H9 (cell line): ENCODE results near the gene TBC1D22A. TPM values are rescaled to one million over a fixed set of nuclear protein-coding genes. Genes with fewer than 3 reads are reported as not detected.

Experiments
- DNase-seq: peaks from one replicate; pipeline ENCODE4 v3.0.0-alpha.2; 2017
- H2AFZ ChIP-seq: one replicate; pipeline ENCODE4 v1.6.1; 2013; ENCODE audit warnings: mild to moderate bottlenecking, low read length, control low read depth, moderate library complexity
- H2AK5ac ChIP-seq: 2 replicates; pipeline ENCODE4 v1.6.1; 2013; ENCODE audit warnings: low read length, control low read depth, mixed read lengths; ENCODE audit not compliant: insufficient read length
- H2BK120ac ChIP-seq: one replicate; pipeline ENCODE4 v1.6.1; 2013; ENCODE audit warnings: low read depth, mild to moderate bottlenecking, low read length, control low read depth, inconsistent platforms; ENCODE audit not compliant: poor library complexity, severe bottlenecking
- H2BK12ac ChIP-seq: 2 replicates; pipeline ENCODE4 v1.6.1; 2013; ENCODE audit warnings: low read length, control low read depth, mixed read lengths, low read depth; ENCODE audit not compliant: insufficient read length
- H2BK15ac ChIP-seq: 2 replicates; pipeline ENCODE4 v1.6.1; 2013; ENCODE audit warnings: low read depth, low read length, control low read depth
- H2BK20ac ChIP-seq: one replicate; pipeline ENCODE4 v1.6.1; 2013; ENCODE audit warnings: low read depth, mild to moderate bottlenecking, low read length, control low read depth, inconsistent platforms; ENCODE audit not compliant: poor library complexity, severe bottlenecking
- H2BK5ac ChIP-seq: 2 replicates; pipeline ENCODE4 v1.6.1; 2013; ENCODE audit warnings: low read length, control low read depth, mixed read lengths; ENCODE audit not compliant: insufficient read length
- H3K14ac ChIP-seq: 2 replicates; pipeline ENCODE4 v1.6.1; 2013; ENCODE audit warnings: low read length, control low read depth; ENCODE audit not compliant: insufficient read depth
- H3K18ac ChIP-seq: 2 replicates; pipeline ENCODE4 v1.6.1; 2013; ENCODE audit warnings: low read depth, mild to moderate bottlenecking, mixed read lengths, low read length, control low read depth; ENCODE audit not compliant: insufficient read length
- H3K23ac ChIP-seq: 2 replicates; pipeline ENCODE4 v1.6.1; 2013; ENCODE audit warnings: low read length, control low read depth, mixed read lengths, low read depth; ENCODE audit not compliant: insufficient read length
- H3K23me2 ChIP-seq: 2 replicates; pipeline ENCODE4 v1.6.1; 2013; ENCODE audit warnings: low read depth, mild to moderate bottlenecking, mixed read lengths, low read length, control low read depth; ENCODE audit not compliant: insufficient read length, poor library complexity, severe bottlenecking
- H3K27ac ChIP-seq: 2 replicates; pipeline ENCODE4 v1.5.1; 2013; ENCODE audit warnings: low read length, control low read depth, mixed read lengths, low read depth; ENCODE audit not compliant: insufficient read length
- H3K27me3 ChIP-seq: 2 replicates; pipeline ENCODE4 v1.6.1; 2013; ENCODE audit warnings: low read length, control low read depth, inconsistent platforms; ENCODE audit not compliant: insufficient read depth
- H3K4ac ChIP-seq: 2 replicates; pipeline ENCODE4 v1.6.1; 2013; ENCODE audit warnings: low read depth, mild to moderate bottlenecking, control low read depth, inconsistent platforms, low read length, moderate library complexity
- H3K4me1 ChIP-seq: 2 replicates; pipeline ENCODE4 v1.6.1; 2013; ENCODE audit warnings: low read length, control low read depth, inconsistent platforms; ENCODE audit not compliant: insufficient read depth
- H3K4me2 ChIP-seq: 2 replicates; pipeline ENCODE4 v1.6.1; 2013; ENCODE audit warnings: low read length, control low read depth, mixed read lengths; ENCODE audit not compliant: insufficient read length, insufficient read depth
- H3K56ac ChIP-seq: 2 replicates; pipeline ENCODE4 v1.6.1; 2013; ENCODE audit warnings: low read depth, mild to moderate bottlenecking, mixed read lengths, low read length, control low read depth; ENCODE audit not compliant: insufficient read length
- H3K79me1 ChIP-seq: 2 replicates; pipeline ENCODE4 v1.6.1; 2013; ENCODE audit warnings: low read depth, mild to moderate bottlenecking, moderate library complexity, low read length, control low read depth, inconsistent platforms; ENCODE audit not compliant: insufficient read depth, poor library complexity, severe bottlenecking
- H3K79me2 ChIP-seq: 2 replicates; pipeline ENCODE4 v1.6.1; 2013; ENCODE audit warnings: low read length, control low read depth, inconsistent platforms; ENCODE audit not compliant: insufficient read depth
- H3K9ac ChIP-seq: 2 replicates; pipeline ENCODE4 v1.6.1; 2013; ENCODE audit warnings: low read length, control low read depth, mixed read lengths; ENCODE audit not compliant: insufficient read length; ENCODE audit errors: extremely low read depth
- H3K9me3 ChIP-seq: one replicate; pipeline ENCODE4 v1.6.1; 2013; ENCODE audit warnings: low read depth, low read length, inconsistent platforms; ENCODE audit not compliant: control insufficient read depth
- H3T11ph ChIP-seq: one replicate; pipeline ENCODE4 v1.6.1; 2013; ENCODE audit warnings: mild to moderate bottlenecking, low read length, control low read depth, inconsistent platforms
- H4K20me1 ChIP-seq: one replicate; pipeline ENCODE4 v1.6.1; 2013; ENCODE audit not compliant: control insufficient read depth, insufficient read length, insufficient read depth
- H4K5ac ChIP-seq: 2 replicates; pipeline ENCODE4 v1.6.1; 2013; ENCODE audit warnings: low read depth, mild to moderate bottlenecking, mixed read lengths, low read length, control low read depth; ENCODE audit not compliant: insufficient read length
- H4K8ac ChIP-seq: replicated peaks from 2 replicates; pipeline ENCODE4 v1.6.1; 2013; ENCODE audit warnings: low read length, control low read depth, mixed read lengths, low read depth; ENCODE audit not compliant: insufficient read length
- H4K91ac ChIP-seq: 2 replicates; pipeline ENCODE4 v1.6.1; 2013; ENCODE audit warnings: low read depth, mild to moderate bottlenecking, moderate library complexity, mixed read lengths, low read length, control low read depth; ENCODE audit not compliant: insufficient read length
- H3K27ac Mint-ChIP-seq, 3 experiments: 2 replicates in 2 of 3; 3 replicates in 1 of 3; pipeline ENCODE4 v1.8.0; 2020 to 2021; ENCODE audit warnings: mixed read lengths in 3 of 3, mild to moderate bottlenecking in 1 of 3, moderate library complexity in 1 of 3
- H3K27me3 Mint-ChIP-seq: 2 replicates; pipeline ENCODE4 v1.8.0; 2021; ENCODE audit warnings: low read depth, mild to moderate bottlenecking, moderate library complexity, mixed read lengths
- H3K36me3 Mint-ChIP-seq, 3 experiments: 2 replicates in 2 of 3; 3 replicates in 1 of 3; pipeline ENCODE4 v1.8.0; 2020 to 2021; ENCODE audit warnings: low read depth in 3 of 3, mixed read lengths in 3 of 3; ENCODE audit not compliant: insufficient read depth in 1 of 3
- H3K4me1 Mint-ChIP-seq, 2 experiments: 2 replicates each; pipeline ENCODE4 v1.8.0; 2020; ENCODE audit warnings: mixed read lengths in 2 of 2
- H3K4me3 Mint-ChIP-seq, 2 experiments: 2 replicates in 1 of 2; 3 replicates in 1 of 2; pipeline ENCODE4 v1.8.0; 2020 to 2021; ENCODE audit warnings: mild to moderate bottlenecking in 2 of 2, mixed read lengths in 2 of 2, moderate library complexity in 1 of 2
- H3K9me3 Mint-ChIP-seq, 2 experiments: 2 replicates in 1 of 2; 3 replicates in 1 of 2; pipeline ENCODE4 v1.8.0; 2020; ENCODE audit warnings: mild to moderate bottlenecking in 2 of 2, mixed read lengths in 2 of 2, moderate library complexity in 1 of 2
- WGBS: extraction: QIAGEN DNeasy Blood & Tissue Kit; methylation state at CpG from one replicate; pipeline ENCODE4 v1.1.7; 2013; ENCODE audit warnings: missing lambda C conversion rate, low lambda C conversion rate, mixed read lengths; ENCODE audit not compliant: insufficient read length; ENCODE audit errors: extremely low coverage; 5-methylcytosine and 5-hydroxymethylcytosine counted together
- total RNA-seq: library from RNA; stranded (reverse); gene quantifications from 2 replicates; pipeline ENCODE4 v1.2.1, GENCODE V29; 2021
- TF ChIP-seq, protein P1 (sequence below): fragments of 200-600 bp; sonication (generic); conservative IDR thresholded peaks from 3 replicates; pipeline ENCODE4 v1.8.0; 2021; ENCODE audit warnings: antibody characterized with exemption, mild to moderate bottlenecking

TBC1D22A gene
- total RNA-seq, 1 experiment from 2014 or later: 20.8 TPM

DNA sequence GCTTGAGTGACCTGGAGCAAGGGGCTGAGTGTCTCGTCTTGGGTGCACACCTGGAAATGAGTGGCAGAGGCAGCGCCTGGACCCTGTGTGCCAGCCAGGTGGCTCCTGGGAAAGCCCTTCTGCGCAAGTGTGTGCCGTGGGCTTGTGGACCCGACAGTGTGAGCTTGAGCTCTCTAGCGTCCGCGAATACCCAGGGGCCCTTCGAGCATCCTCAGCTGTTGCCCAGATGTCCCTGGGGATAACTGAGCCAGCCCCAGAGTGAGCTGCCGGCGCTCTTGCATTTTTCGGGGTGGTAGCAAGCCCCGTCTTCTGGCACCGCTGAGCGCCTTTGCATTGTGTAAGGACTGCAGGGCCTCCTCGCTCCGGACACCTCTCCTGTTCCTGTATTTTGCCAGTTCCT, 399.2 kb downstream of the TBC1D22A start:
- Histone ChIP-seq H2BK120ac (no peak overlapping the region), H2AK5ac (no peak overlapping the region), H3K79me2 (no peaks in the 10 kb centered on the region), H2BK12ac (no peak overlapping the region), H2AFZ (no peak overlapping the region), H2BK15ac (no peak overlapping the region), H3K14ac (no peak overlapping the region), H3K23ac (no peak overlapping the region), H3K4me2 (no peak overlapping the region), H3K9me3 (no peaks in the 10 kb centered on the region), H3K23me2 (peaks cover 3% of the 10 kb centered on the region), H3K56ac (no peak overlapping the region), H4K8ac (no peak overlapping the region), H3K4me1 (no peaks in the 10 kb centered on the region), H2BK20ac (no peak overlapping the region), H3K18ac (no peak overlapping the region), H4K5ac (no peak overlapping the region), H3T11ph (no peak overlapping the region), H4K20me1 (peaks cover 3% of the 10 kb centered on the region), H2BK5ac (no peak overlapping the region), H3K27ac (no peak overlapping the region), H3K9ac (no peak overlapping the region), H4K91ac (no peak overlapping the region), H3K27me3 (no peaks in the 10 kb centered on the region), H3K4ac (no peak overlapping the region), H3K79me1 (no peaks in the 10 kb centered on the region)
- H3K27ac Mint-ChIP-seq: peak overlapping the region in 1 of 3 experiments; percentile 32; a peak in 1 of 7 replicates
- H3K27me3 Mint-ChIP-seq: peaks cover 2% of the 10 kb centered on the region; the same call in 1 of the 2 replicates
- no CpG with 5 or more reads among the region's 17 CpGs for WGBS
- H3K9me3 Mint-ChIP-seq: no peaks in the 10 kb centered on the region; a peak in 1 of 5 replicates
- H3K4me3 Mint-ChIP-seq: no peak overlapping the region
- peaks cover 3 to 4% of the 10 kb centered on the region in 2 experiments; a peak in 2 of 4 replicates for H3K4me1 Mint-ChIP-seq
- no peaks in the 10 kb centered on the region; a peak in 1 of 7 replicates for H3K36me3 Mint-ChIP-seq
- TF ChIP-seq, protein P1, sequence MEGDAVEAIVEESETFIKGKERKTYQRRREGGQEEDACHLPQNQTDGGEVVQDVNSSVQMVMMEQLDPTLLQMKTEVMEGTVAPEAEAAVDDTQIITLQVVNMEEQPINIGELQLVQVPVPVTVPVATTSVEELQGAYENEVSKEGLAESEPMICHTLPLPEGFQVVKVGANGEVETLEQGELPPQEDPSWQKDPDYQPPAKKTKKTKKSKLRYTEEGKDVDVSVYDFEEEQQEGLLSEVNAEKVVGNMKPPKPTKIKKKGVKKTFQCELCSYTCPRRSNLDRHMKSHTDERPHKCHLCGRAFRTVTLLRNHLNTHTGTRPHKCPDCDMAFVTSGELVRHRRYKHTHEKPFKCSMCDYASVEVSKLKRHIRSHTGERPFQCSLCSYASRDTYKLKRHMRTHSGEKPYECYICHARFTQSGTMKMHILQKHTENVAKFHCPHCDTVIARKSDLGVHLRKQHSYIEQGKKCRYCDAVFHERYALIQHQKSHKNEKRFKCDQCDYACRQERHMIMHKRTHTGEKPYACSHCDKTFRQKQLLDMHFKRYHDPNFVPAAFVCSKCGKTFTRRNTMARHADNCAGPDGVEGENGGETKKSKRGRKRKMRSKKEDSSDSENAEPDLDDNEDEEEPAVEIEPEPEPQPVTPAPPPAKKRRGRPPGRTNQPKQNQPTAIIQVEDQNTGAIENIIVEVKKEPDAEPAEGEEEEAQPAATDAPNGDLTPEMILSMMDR: no peak
- DNase-seq: no peak
